Globus pallidus (tissue), 1 donor: Measurements from ENCODE around the gene LPCAT1.
A peak's percentile ranks its signal among the peaks of the same experiment; 100 is the strongest.

Source experiments
- DNase-seq: peaks from one replicate; pipeline ENCODE4 v3.0.0-alpha.2; 2015; ENCODE audit warnings: low spot score

The LPCAT1 gene

DNA sequence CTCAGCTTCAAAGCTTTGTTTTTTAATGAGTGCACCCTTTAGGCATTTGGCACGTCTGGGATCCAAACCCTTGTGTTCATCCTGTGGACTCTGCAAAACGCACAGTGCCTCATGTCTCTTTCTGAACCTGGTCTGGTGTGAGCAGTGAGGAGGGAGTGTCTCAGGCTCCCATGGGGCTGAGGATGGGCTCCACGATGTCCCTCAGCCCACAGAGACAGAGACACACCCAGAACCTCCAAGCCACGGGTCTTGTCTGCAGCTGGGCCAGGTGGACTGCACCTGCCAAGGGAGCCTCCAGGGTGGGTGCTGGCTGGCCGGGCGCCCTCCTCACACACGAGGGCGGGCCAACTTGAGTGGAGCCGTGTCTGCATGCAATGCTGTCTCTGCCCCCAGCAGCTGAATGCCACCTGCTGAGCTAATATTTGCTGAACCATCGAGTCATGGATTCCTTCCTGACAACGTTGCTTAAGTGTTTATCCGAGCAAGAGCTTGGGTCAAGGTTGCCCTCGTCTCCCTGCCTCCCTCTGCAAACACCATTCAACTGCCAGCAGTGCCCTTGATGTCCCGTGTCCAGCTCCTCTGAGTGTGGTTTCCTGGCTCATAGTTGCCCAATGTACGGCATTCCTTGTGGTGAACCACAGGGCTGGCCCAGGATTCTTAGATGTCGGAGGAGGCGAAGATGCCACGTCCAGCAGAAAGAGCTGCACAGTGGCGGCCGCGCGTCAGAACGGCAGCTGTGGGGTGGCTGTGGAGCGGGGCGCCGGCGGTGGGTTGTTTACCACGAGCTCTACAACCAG, 31.4 kb upstream of the LPCAT1 start:
- DNase-seq: no peak

DNA sequence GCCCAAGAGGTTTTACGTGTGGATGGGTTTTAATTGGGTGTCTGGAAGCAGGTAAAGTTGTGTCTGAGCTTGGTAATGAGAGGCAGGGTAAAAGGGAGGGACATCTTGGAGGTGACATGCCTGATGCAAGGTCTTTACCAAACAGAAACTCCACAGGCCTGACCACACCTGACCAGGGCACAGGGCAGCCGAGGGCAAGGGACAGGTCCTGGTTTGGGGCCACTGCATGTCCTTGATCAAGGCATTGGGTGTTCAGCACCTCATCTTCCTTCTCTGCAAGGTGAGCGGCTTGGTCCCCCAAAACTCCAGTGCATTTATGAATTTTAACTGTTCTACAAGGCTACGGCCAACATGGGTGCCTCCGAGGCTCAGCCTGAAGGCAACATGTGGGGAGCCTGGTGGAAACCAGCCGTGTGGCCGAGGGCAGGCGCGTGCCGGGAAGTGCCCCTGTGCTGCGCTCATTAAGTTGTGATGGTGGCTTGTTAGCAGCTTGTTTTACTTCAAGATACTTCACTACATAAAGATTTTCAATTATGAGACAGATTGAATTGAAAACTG, 30.7 kb upstream of the LPCAT1 start:
- DNase-seq: no peak

DNA sequence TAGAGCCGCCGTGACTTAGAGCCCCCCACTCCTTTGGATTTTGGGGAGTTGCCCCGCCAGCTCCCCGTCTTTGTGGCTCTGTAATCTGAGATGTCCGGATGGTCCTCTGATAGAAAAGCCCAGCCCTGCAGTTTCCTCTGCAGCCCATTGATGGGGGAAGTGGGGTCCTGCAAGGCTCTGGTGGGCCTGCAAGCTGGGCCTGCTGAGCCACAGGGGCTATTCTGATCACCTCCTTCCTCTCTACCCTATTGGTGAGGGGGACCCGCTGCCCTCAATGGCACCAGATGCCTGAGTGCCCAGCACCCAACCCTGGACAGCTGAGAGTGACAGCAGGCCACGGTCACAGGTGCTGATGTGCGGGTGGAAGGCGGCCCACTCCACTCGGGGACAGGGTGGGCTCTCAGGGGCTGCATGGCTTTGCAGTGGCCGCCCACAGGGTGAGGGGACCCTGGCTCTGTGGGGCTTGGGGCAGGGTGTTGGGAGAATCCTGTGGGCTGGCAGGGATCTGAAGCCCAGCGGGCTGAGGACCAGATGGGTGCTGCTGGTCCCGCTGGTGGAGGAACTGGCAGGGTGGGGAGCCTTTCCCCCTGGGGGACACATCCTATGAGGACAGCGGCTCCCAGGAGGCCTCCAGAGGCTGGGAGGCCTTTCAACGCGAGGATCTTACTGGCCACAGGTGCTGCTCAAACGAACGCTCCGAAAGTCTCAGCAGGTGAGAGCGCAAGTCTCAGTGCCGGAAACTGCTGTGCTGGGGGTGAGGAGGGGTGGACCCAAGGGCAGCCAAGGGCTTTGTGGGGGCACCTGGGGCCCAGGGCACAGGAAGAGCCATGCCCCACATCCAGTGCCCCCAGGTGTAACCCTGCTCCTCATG, 30.0 kb upstream of the LPCAT1 start:
- no peak for DNase-seq

DNA sequence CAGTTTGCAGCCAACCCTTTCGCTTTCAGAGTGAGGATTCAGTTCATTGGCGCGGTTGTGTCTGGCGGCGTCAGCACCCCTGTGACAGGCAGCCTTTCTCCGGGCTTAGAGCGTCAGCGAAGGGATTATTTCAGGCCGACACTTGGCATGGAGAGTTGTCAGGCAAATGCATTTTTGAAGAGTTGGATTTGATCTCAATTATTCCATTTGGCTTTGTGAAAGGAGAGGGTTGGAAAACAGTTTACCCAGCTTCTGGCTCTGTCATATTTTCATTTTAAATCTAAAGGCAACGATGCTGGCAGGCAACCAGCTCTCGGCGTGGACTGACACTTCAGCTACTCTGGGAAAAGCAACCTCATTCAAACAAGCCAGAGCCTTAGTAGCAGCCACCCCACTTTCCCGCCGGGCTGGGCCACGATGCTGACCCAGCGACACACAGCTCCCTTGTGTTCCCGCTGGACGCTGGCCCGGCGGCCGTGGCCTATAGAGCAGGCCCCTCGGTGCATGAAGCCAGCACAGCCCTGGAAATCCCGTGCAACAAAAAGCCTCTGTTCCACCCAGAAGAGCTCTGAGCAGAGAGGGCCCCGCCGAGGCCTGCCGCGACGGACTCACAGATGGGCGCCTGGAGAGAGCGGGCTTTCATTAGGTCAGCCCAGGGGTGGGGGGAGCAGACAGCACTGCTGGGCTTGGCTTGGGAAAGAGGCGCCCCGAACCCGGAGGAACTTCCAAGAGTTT, 28.9 kb upstream of the LPCAT1 start:
- DNase-seq: peak; percentile 99

DNA sequence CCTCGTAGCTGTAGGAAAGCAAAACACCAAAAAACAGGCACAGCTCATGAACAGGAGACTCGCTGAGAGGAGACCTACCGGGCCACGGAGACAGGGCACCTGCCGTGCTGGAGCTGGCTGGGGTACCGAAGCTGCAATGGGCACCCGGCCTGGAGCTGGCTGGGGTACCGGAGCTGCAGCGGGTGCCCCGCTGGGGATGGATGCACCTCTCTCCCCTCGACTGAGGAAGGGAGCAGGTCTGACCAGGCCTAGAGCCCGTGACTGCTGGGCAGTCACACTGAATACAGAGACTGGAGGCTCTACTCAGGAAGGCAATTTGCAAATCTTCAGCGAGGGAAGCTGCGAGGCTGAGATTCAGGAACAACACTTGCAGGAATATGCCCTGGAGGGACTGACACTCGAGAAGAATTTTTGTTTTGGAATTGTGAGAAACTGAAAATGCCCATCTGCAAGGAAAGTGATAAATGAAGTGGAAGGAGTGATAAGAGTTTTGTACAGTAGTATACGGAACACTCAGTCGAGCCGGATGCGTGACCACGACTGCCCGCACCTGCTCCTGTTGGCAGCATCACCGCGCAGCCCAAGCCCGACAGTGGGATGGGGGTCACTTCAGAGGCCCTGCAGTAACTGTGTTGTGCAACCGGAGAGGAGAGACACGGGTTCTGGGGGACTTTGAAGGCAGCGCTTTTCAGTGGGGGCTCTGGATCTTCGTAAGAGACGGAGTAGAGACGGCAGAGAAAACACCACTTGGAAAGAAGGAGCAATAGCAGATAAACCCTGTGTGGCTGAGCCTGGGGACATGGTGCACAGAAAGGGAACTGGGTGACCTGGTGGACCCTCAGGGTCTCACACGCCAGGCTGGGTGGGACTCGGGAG, 27.9 kb upstream of the LPCAT1 start:
- peak; percentile 24 for DNase-seq

DNA sequence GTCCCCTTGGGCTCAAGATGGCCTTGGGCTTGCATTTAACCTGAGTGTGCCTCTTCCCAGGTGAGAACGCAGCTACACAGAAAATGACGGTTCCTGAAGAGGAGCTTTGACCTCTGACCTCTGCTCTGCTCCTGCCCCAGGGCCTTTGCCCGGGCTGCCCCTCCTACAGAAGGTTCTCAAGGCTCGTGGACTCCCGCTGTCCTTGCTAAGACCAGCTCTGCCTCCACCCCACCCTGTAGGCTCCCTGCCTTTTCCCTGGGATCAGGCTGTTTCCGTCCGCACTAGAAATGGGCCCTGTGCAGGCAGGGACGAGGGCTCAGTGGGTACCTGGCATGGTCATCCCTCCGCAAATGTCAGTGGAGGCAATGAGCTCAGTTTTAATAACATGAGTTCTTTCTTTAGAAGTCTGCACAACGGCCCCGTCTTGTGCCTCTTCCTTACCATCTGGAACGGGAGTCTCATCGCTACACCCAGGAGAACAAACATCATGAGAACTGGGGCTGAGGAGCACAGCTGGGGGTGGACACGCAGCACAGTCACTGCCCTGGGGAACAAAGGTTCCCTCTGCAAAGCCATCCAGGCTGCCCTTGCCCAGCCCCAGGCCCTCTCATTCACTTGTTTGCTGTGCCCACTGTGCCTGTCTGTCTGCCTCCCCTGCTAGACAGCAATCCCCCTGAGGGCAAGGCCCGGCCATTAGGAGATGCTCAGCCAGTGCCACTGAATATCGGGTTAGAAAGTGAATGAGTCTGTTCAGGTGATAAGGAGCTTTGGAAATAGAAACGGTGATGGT, 26.7 kb upstream of the LPCAT1 start:
- no peak for DNase-seq

DNA sequence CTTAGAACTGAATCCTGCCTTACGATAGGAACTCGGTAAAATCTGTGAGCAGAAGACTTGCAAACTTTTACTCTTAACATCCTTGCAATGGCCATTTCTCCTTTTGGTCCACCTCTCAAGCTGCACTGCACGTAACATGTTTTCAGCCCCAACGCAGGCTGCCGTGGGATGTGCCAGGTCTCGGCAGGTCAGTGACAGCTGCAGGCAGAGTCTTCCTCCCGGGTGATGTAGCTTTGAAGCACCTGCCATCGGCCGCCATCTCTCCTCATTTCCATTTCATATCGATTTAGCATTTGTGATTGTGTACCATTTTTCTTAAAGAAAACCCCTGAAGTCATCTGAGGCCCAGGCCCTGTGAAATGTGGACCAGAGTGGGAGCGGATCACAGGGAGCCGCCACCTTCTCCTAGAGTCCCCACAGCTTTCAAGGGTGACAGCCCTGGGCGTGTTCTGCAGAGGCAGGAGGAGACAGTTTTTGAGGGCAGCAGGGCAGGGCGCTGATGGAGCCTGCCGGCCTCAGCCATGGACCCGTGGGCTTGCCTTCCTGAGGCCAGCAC, 25.8 kb upstream of the LPCAT1 start:
- DNase-seq: no peak

DNA sequence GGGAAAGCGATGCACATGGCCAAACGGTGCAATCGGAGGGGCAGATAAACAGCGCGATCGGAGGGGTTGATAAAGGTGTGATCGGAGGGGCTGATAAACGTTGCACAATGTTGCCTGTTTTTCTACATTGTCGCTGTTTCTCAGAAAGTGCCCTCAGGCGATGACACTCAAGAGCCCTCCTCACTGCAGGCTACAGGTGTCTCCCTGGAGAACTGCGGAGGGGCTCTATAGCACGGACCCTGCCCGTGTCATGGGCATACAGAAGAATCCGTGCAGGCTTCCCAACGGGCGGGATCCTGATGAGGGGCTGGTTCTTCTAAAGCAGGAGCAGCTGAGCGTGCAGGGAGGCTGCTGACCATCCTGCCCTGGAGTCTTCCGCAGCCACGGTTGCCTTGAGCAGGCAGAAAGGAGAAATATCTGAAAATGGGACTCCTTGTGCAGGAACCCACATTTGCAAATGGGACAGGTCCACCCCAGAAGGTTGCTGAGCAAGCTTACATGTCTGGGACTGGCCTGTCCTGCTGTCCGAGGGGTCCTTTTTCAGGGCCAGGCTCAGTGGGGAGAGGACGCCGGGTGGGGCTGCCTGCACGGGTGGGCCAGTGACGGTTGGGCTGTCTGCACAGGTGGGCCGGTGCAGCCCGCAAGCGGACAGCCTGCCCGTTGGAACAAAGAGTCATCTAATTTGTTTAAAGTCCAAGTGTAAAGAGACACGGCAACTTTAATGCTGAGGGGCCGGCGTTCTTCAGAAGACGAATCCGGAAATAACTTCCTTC, 25.1 kb upstream of the LPCAT1 start:
- no peak for DNase-seq

DNA sequence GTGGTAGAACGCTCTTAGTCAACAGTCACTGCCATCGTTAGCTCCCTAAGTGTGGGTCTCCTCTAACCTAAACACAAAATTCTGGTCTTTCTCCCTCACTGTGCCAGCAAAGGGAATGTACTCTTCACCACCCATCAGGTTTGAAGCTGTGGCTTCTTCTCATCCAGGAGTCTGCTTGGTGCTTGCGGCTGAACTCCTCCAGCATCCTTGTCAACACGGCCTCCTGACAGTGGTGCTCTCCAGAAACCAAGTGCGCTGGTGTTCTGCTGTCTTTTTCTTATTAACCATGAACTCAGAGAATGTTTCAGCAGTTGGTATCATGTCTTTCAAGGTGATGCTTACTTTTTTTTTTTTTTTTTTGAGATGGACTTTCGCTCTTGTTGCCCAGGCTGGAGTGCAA, 23.9 kb upstream of the LPCAT1 start:
- no peak for DNase-seq

DNA sequence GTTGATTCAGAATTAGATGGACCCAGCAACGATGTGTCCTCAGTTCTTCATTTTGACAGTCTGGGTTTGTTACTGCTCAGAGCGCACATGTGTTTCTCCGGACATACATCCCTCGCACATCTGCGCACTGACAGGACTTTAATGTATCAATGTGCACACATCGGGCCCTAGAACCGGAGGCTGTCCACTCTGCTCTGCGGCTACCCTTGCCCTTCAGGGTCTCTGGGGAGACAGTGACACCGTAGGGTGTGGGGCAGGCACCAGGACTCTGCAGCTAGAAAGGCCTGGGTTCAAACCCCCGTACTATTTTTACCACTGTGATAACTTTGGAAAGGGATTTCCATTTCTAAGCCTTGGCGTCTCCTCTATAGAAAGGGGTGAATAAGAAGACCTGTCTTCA, 23.5 kb upstream of the LPCAT1 start:
- DNase-seq: no peak

DNA sequence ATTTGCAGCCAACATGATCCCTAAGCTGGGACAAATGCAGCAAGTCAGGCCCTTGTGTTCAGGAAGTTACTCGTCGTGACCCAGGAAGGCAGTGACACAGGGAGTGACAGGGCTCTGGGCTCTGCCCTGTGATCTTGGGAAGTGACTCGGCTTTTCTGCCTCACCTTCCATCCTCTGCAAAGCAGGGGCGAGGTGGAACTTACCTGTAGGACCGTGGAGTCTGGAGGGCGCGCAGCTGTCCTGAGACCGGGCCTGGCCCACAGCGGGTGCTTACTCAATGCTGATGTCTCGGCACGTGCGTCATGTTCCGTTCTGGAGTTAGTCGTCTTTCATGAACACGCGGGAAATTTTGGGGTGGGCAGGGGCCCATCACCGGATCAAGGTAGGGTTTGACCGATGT, 22.8 kb upstream of the LPCAT1 start:
- no peak for DNase-seq

DNA sequence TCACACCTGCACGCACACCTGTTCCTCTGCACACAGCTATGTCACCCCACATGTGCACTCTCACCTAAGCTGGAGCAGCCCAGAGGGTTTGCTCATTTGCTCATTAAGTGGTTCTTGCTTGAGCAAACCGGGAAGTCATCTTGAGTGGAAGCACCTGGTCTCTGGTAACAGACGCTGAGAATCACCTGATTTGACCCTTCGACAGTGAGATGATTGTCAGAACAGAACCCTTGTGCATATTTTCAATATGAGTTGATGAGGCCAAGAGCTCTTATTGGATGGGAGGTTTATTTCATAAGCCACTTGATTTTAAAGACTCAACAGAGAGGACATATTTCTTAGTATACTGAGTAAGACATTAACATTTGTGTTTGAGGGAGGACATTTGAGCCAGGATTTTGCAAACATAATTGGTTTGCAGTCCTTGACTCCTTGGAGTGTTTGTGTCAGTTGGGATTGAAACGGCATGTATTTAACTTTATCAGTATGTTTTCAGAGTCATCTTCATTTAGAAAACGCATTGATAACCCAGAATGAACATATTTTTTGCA, 22.1 kb upstream of the LPCAT1 start:
- no peak for DNase-seq

DNA sequence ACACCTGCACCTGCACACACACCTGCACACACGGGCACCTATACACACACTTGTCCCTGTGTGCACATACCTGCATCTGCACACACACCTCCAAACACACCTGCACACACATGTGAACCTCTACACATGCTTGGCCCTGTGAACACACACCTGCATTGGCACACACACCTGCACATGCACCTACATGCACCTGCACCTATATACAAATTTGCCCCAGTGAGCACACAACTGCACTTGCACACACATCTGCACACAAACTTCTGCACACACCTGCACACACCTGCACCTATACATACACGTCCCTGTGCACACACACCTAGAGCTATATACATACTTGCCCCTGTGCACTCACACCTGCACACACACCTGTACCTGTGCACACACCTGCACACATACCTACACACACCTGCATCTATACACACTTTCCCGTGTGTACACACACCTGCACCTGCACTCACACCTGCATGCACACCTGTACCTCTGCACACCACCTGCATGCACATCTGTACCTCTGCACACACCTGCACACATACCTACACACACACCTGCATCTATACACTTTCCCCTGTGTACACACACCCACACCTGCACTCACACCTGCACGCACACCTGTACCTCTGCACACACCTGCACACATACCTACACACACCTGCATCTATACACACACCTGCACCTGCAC, 21.5 kb upstream of the LPCAT1 start:
- DNase-seq: no peak

DNA sequence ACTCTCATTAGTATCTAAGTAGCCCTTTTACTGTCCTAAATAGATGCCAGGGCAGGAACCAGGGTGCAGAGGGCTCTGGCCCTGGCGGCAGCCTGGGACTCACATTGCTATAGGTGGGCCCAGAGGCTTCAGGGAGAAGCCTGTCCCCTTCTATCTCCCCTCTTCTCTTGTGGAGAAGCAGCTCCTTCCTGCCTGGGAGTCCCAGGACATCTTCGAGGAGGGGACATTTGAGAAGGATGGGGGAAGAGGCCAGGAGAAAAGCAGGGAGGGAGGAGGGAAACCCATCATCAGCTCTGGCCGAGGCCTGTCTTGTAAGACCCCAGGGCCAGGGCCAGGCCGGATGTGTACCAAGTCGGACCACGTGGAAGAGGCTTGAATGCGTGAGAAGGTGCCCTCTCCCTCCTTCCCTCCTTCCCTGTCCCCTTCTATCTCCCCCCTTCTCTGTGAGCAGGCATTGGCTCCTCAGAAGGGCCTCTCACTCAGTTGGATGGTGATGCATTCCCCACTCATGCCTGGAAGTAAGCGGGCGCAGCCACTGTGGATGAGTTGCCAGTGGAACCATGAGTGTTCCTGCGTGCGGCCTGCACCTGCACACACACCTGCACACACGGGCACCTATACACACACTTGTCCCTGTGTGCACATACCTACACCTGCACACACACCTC, 20.7 kb upstream of the LPCAT1 start:
- no peak for DNase-seq

DNA sequence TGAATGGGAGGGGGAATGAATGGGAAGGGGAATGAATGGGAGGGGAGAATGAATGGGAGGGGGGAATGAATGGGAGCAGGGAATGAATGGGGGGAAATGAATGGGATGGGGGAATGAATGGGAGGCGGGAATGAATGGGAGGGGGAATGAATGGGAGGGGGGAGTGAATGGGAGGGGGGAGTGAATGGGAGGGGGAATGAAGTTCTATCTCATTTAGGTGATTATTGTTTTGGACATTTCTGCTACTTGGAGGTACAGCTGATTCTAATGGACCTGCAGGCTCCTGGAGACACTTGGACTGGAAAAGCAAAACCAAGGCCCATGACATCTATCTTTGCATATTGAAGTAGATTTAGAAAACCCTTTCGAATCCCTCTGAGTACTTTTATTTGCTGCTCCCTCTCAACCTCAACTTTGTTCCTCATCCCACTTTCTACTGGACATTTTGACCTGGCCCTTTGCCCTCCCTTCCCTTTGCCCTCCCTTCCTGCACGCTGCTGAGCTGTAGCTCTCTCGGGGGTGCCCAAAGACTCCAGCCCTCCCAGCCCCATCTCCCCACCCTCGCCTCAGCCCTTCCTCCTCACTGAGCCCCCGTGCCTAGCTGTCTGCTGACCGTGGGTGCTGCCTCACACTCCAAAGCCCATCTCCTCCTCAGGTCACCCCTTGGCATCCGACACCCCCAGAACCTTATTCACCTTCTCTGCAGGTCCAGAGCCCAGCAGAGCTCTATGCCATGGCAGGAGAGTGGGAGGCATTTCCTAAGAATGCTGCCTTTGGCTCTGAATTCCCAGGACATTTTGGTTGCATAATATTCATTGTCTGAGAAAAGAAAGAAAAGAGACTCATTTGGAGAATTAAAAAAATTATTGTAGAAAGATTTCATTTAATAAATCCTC, 19.9 kb upstream of the LPCAT1 start:
- no peak for DNase-seq

DNA sequence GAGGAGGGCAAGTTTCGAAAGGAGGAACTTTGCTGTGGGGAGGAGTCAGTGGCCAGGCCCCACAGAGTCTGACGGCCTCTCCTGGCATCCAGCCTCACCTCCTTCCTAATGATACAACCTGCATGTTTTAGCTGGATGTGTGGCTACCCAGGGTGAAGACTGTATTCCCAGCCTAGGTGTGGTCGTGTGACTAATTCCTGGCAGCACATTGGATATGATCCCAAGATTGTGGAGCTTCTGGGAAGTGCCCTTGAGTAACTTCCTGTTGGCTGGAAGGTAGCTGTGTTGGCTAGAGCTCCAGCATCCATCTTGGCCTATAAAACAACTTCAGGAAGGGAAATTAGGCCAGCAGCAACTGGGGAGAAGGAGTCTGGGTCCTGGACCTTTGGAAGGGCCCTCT, 19.0 kb upstream of the LPCAT1 start:
- DNase-seq: no peak
